Measurements from ENCODE around the gene ORC5. TPM values are rescaled to one million over a fixed set of nuclear protein-coding genes. Genes with fewer than 3 reads are reported as not detected.
A peak's percentile ranks its signal among the peaks of the same experiment; 100 is the strongest.

The ORC5 gene
- total RNA-seq, 1 donor from 2014 or later: 20.0 TPM

DNA sequence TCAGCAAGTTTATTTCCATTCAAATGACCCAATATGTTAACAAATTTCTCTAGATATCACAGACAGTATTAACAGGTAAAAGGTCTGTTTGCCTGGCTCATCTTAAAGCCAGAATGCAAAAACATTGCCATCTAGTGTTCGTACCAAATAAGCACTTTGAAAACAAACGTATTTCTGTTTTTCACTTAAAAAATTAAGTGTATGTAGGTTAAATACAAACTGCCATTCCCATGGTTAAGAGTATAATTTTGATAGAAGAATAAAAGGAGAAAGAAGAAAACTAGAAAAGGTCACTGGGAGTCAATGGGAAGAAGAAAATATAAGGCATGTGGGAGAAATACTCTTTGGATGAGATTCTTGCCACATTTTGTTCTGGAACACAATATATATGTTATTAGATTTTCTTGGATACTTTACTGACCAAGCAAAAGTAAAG, 51.0 kb downstream of the ORC5 start:
- no peaks in the 10 kb centered on the region for H3K27me3 Mint-ChIP-seq (ENCODE audit: unreplicated experiment)
- peaks cover 2% of the 10 kb centered on the region for H3K36me3 Mint-ChIP-seq (ENCODE audit: unreplicated experiment)
- H3K9me3 Mint-ChIP-seq (ENCODE audit: unreplicated experiment): no peaks in the 10 kb centered on the region
- TF ChIP-seq, protein P1, sequence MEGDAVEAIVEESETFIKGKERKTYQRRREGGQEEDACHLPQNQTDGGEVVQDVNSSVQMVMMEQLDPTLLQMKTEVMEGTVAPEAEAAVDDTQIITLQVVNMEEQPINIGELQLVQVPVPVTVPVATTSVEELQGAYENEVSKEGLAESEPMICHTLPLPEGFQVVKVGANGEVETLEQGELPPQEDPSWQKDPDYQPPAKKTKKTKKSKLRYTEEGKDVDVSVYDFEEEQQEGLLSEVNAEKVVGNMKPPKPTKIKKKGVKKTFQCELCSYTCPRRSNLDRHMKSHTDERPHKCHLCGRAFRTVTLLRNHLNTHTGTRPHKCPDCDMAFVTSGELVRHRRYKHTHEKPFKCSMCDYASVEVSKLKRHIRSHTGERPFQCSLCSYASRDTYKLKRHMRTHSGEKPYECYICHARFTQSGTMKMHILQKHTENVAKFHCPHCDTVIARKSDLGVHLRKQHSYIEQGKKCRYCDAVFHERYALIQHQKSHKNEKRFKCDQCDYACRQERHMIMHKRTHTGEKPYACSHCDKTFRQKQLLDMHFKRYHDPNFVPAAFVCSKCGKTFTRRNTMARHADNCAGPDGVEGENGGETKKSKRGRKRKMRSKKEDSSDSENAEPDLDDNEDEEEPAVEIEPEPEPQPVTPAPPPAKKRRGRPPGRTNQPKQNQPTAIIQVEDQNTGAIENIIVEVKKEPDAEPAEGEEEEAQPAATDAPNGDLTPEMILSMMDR (IDR thresholded peaks at IDR 0.05): peak; percentile 77
- H3K4me1 Mint-ChIP-seq (ENCODE audit: unreplicated experiment): no peaks in the 10 kb centered on the region
- H3K27ac Mint-ChIP-seq (ENCODE audit: unreplicated experiment): no peak overlapping the region
- H3K4me3 Mint-ChIP-seq (ENCODE audit: unreplicated experiment): no peak overlapping the region
- DNase-seq (ENCODE audit: extremely low spot score, unreplicated experiment): no peak

DNA sequence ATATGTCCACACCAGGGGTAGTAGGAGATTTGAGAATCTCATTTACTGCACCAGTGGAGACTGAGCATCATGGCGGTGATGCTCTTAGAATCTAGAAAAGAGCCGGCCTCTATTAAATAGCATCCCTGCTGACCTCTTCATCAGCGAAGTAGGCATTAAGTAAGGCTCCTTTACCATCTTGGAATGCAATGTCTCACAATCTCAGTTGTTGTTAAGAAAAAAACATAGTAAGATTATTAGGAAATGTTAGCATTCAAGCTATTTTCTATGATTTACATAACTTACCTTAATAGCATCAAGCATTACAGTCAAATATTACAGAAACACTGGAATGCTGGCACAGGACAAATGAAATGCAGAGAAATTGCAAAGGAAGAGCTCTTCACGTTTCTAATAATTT, 54.5 kb downstream of the ORC5 start:
- no peaks in the 10 kb centered on the region for H3K36me3 Mint-ChIP-seq (ENCODE audit: unreplicated experiment)
- TF ChIP-seq, protein P1 (IDR thresholded peaks at IDR 0.05): no peak
- no peak overlapping the region for H3K27ac Mint-ChIP-seq (ENCODE audit: unreplicated experiment)
- peaks cover 4% of the 10 kb centered on the region for H3K4me1 Mint-ChIP-seq (ENCODE audit: unreplicated experiment)
- H3K27me3 Mint-ChIP-seq (ENCODE audit: unreplicated experiment): no peaks in the 10 kb centered on the region
- no peaks in the 10 kb centered on the region for H3K9me3 Mint-ChIP-seq (ENCODE audit: unreplicated experiment)
- no peak overlapping the region for H3K4me3 Mint-ChIP-seq (ENCODE audit: unreplicated experiment)
- DNase-seq (ENCODE audit: extremely low spot score, unreplicated experiment): no peak

DNA sequence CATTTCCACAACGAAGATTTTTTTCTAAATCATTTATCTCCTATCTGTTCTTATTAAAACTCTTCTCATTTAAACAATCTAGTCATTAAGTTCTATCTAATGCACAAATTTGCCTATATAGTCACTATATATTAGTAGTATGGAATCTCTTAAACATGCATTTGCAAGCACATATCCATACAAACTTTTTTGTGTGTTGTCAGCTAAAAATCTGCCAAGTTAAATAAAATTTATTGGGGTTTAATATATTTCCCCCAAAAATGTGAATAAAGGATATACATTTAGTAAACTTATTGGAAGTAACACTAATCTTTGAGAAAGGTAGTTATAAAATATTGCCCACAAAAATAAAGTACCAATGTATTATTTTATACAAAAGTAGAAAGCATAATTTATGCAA, 55.3 kb downstream of the ORC5 start:
- TF ChIP-seq, protein P1 (IDR thresholded peaks at IDR 0.05): no peak

DNA sequence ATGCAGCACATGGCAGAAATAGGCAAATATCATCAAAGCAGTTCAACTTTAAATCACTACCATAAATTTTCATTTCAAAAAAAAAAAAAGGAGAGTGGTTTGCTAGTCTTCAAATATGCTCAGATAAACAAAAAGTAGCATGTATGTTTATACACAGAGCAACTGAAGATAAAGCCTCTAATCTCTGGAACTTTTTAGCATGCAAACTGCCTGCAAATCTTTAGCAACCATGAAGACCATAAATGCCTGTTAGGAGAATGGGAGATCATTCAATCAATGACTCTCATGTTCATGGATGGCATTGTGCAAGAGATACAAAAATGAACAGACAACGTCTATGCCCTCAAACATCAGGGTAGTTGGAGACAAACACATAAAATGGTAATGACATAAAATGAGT, 57.3 kb downstream of the ORC5 start:
- TF ChIP-seq, protein P1 (IDR thresholded peaks at IDR 0.05): no peak
- no peaks in the 10 kb centered on the region for H3K27me3 Mint-ChIP-seq (ENCODE audit: unreplicated experiment)
- H3K4me1 Mint-ChIP-seq (ENCODE audit: unreplicated experiment): peaks cover 4% of the 10 kb centered on the region
- H3K27ac Mint-ChIP-seq (ENCODE audit: unreplicated experiment): no peak overlapping the region
- peaks cover 6% of the 10 kb centered on the region for H3K9me3 Mint-ChIP-seq (ENCODE audit: unreplicated experiment)
- no peak for DNase-seq (ENCODE audit: extremely low spot score, unreplicated experiment)
- H3K4me3 Mint-ChIP-seq (ENCODE audit: unreplicated experiment): no peak overlapping the region
- H3K36me3 Mint-ChIP-seq (ENCODE audit: unreplicated experiment): peaks cover 10% of the 10 kb centered on the region

More for the DNA sequence above, 55.3 kb downstream of the ORC5 start:
- Mint-ChIP-seq H3K27ac (ENCODE audit: unreplicated experiment) (no peak overlapping the region), H3K27me3 (ENCODE audit: unreplicated experiment) (no peaks in the 10 kb centered on the region), H3K9me3 (ENCODE audit: unreplicated experiment) (no peaks in the 10 kb centered on the region), H3K36me3 (ENCODE audit: unreplicated experiment) (no peaks in the 10 kb centered on the region), H3K4me3 (ENCODE audit: unreplicated experiment) (no peak overlapping the region), H3K4me1 (ENCODE audit: unreplicated experiment) (peaks cover 4% of the 10 kb centered on the region)
- no peak for DNase-seq (ENCODE audit: extremely low spot score, unreplicated experiment)

DNA sequence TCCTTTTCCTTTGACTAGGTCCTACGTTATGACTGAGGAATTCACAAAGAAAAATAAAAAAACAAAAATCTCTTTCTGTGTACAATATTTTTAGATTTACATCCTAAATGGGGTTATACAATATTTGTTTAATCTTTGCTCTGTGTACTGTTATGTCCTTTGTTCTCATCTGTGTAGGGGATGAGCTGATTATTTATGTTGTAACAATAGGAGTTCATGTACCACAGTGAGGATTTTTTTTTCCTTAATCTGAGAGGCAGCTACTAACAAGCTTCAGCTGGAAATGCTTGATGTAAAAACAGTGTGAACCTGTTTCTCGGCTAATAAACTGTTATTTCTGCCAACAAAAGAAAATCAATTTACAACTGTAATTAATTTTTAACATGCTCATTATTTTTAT, 58.0 kb downstream of the ORC5 start:
- peaks cover 7% of the 10 kb centered on the region for H3K9me3 Mint-ChIP-seq (ENCODE audit: unreplicated experiment)
- peaks cover 4% of the 10 kb centered on the region for H3K4me1 Mint-ChIP-seq (ENCODE audit: unreplicated experiment)
- no peak for DNase-seq (ENCODE audit: extremely low spot score, unreplicated experiment)
- TF ChIP-seq, protein P1 (IDR thresholded peaks at IDR 0.05): no peak
- no peak overlapping the region for H3K27ac Mint-ChIP-seq (ENCODE audit: unreplicated experiment)
- no peak overlapping the region for H3K4me3 Mint-ChIP-seq (ENCODE audit: unreplicated experiment)
- no peaks in the 10 kb centered on the region for H3K27me3 Mint-ChIP-seq (ENCODE audit: unreplicated experiment)
- H3K36me3 Mint-ChIP-seq (ENCODE audit: unreplicated experiment): peaks cover 15% of the 10 kb centered on the region
